Spleen (tissue), 11 donors: ENCODE results near the gene SYNM. TPM values are rescaled to one million over a fixed set of nuclear protein-coding genes. Genes with fewer than 3 reads are reported as not detected.

Experiments used
- DNase-seq: peaks from one replicate; pipeline ENCODE4 v3.0.0-alpha.2; 2020
- H3K27ac ChIP-seq, 8 donors: fragments of 200-600 bp; sonication (generic) in 7 of 8; 1 replicate in 4 of 8; 2 replicates in 4 of 8; pipeline versions ENCODE4 v1.5.0 to v1.8.0; 2016 to 2021; ENCODE audit warnings: inconsistent platforms in 4 of 8, mild to moderate bottlenecking in 4 of 8, moderate library complexity in 1 of 8
- H3K27me3 ChIP-seq, 7 donors: fragments of 200-600 bp; sonication (generic) in 6 of 7; replicated peaks in 1 of 7; 1 replicate in 4 of 7; 2 replicates in 3 of 7; pipeline versions ENCODE4 v1.5.0 to v1.8.0; 2016 to 2021; ENCODE audit warnings: inconsistent platforms in 3 of 7, mild to moderate bottlenecking in 1 of 7
- H3K36me3 ChIP-seq, 6 donors: fragments of 200-600 bp; sonication (generic) in 5 of 6; 1 replicate in 4 of 6; 2 replicates in 2 of 6; pipeline versions ENCODE4 v1.5.0 to v1.8.0; 2016 to 2021; ENCODE audit warnings: inconsistent platforms in 2 of 6
- H3K4me1 ChIP-seq, 6 donors: fragments of 200-600 bp; sonication (generic) in 5 of 6; 1 replicate in 3 of 6; 2 replicates in 3 of 6; pipeline versions ENCODE4 v1.5.0 to v1.8.0; 2016 to 2021; ENCODE audit warnings: inconsistent platforms in 3 of 6
- H3K4me3 ChIP-seq, 8 donors: fragments of 200-600 bp; sonication (generic) in 7 of 8; 1 replicate in 4 of 8; 2 replicates in 4 of 8; pipeline versions ENCODE4 v1.5.0 to v1.8.0; 2016 to 2021; ENCODE audit warnings: inconsistent platforms in 4 of 8, mild to moderate bottlenecking in 4 of 8, moderate library complexity in 2 of 8
- H3K9me3 ChIP-seq, 8 donors: fragments of 200-600 bp; sonication (generic) in 7 of 8; 1 replicate in 4 of 8; 2 replicates in 4 of 8; pipeline versions ENCODE4 v1.5.0 to v1.8.0; 2016 to 2021; ENCODE audit warnings: inconsistent platforms in 4 of 8
- CTCF ChIP-seq, 11 experiments: fragments of 200-600 bp in 7 of 11; fragments of 450-650 bp in 4 of 11; sonication (generic) in 4 of 11; IDR thresholded peaks in 8 of 11; conservative IDR thresholded peaks in 3 of 11; 1 replicate in 7 of 11; 2 replicates in 4 of 11; pipeline versions ENCODE4 v1.4.0 to v1.8.0; 2016 to 2021; ENCODE audit warnings: antibody characterized with exemption in 11 of 11, inconsistent platforms in 4 of 11, mild to moderate bottlenecking in 1 of 11
- POLR2A ChIP-seq, 3 donors: fragments of 450-650 bp; IDR thresholded peaks; one replicate each; pipeline ENCODE4 v1.5.1; 2017; ENCODE audit warnings: antibody characterized with exemption in 3 of 3, mild to moderate bottlenecking in 1 of 3
- POLR2AphosphoS5 ChIP-seq, 3 donors: sonication (generic); formaldehyde crosslinking; IDR thresholded peaks; one replicate each; pipeline ENCODE4 v1.5.1; 2017; ENCODE audit warnings: antibody characterized with exemption in 3 of 3
- WGBS, 5 donors: extraction: QIAGEN DNeasy Blood & Tissue Kit in 3 of 5; methylation state at CpG; one replicate each; pipeline versions ENCODE4 v1.1.5 to v1.1.7; 2013 to 2018; 5-methylcytosine and 5-hydroxymethylcytosine counted together
- intact Hi-C: fragments of 100-400 bp; cut with DNase I; formaldehyde crosslinking; loops from one replicate; pipeline ENCODE4 v1.15.0; 2023; ENCODE audit warnings: low total_unique reads
- polyA plus RNA-seq, 3 donors: library from polyadenylated mRNA; stranded (reverse); fragments of 200-250 nt; gene quantifications; one replicate each; pipeline ENCODE4 v1.2.1, GENCODE V29; 2013
- total RNA-seq, 7 donors: library from RNA; depleted of rRNA in 3 of 7; stranded (reverse); fragments of >200 nt in 3 of 7; fragmentation: NEBNext Ultra II Directional in 4 of 7; extraction: Animal tissue kit (Norgen Biotek cat#: 25700) in 4 of 7; gene quantifications; one replicate each; pipeline versions ENCODE4 v1.1.0 to v1.2.1, GENCODE V29; 2016 to 2021
- donor health status: healthy with polysubstance abuse.
- donor health status: DM: no; HTN: no; CAD: no; lungs with moderate emphysema.
- donor health status: DM: no; HTN: no; CAD: no.
- donor health status: Bipolar disorder and iron deficiency.
- donor health status: healthy.
- donor health status: DM: no; HTN: no; CAD: no.
- donor health status: DM: yes; HTN: yes; CAD: no.

The SYNM gene
- total and polyA plus RNA-seq, 10 donors = 3.3 to 10.7 (median 4.1) TPM

GRCh38 chr15:99101501-99101900 is 3.4 kb upstream of the SYNM start:
- intact Hi-C loops = no loop called here
- TF ChIP-seq POLR2AphosphoS5 (IDR thresholded peaks at IDR 0.05) (no peak), POLR2A (IDR thresholded peaks at IDR 0.05) (no peak), CTCF (IDR thresholded peaks at IDR 0.05 in 8 of 11, conservative IDR thresholded peaks at IDR 0.05 in 3 of 11) (no peak)

GRCh38 chr15:99102332-99103235 is 2.3 kb upstream of the SYNM start:
- DNase-seq = peak; percentile 66
- Histone ChIP-seq H3K4me1 (peaks cover 9 to 42% (median 32%) of the 10 kb centered on the region in 6 donors), H3K36me3 (no peaks in the 10 kb centered on the region), H3K4me3 (no peak overlapping the region), H3K27ac (no peak overlapping the region), H3K27me3 (peaks cover 0 to 93% (median 61%) of the 10 kb centered on the region in 7 donors), H3K9me3 (no peaks in the 10 kb centered on the region)
- TF ChIP-seq POLR2AphosphoS5 (IDR thresholded peaks at IDR 0.05) = no peak
- no peak for TF ChIP-seq POLR2A (IDR thresholded peaks at IDR 0.05)
- TF ChIP-seq CTCF (IDR thresholded peaks at IDR 0.05 in 8 of 11, conservative IDR thresholded peaks at IDR 0.05 in 3 of 11) = no peak
- intact Hi-C loops = no loop called here
- 55 to 74% (median 64%) methylated on average over 9 to 13 of the region's 13 CpGs for WGBS, 5 donors

More at GRCh38 chr15:99101501-99101900, 3.4 kb upstream of the SYNM start:
- Histone ChIP-seq H3K27me3 (peaks cover 0 to 85% (median 59%) of the 10 kb centered on the region in 7 donors), H3K9me3 (no peaks in the 10 kb centered on the region), H3K27ac (no peak overlapping the region), H3K4me3 (no peak overlapping the region), H3K36me3 (no peaks in the 10 kb centered on the region), H3K4me1 (peaks cover 9 to 33% (median 26%) of the 10 kb centered on the region in 6 donors)
- WGBS, 5 donors = 57 to 83% (median 66%) methylated on average over 7 of the region's 7 CpGs
- no peak for DNase-seq

GRCh38 chr15:99103279-99103678 is 1.6 kb upstream of the SYNM start:
- Histone ChIP-seq H3K4me1 (peaks cover 9 to 49% (median 35%) of the 10 kb centered on the region in 6 donors), H3K36me3 (no peaks in the 10 kb centered on the region), H3K9me3 (no peaks in the 10 kb centered on the region), H3K4me3 (no peak overlapping the region), H3K27me3 (peaks cover 0 to 99% (median 61%) of the 10 kb centered on the region in 7 donors), H3K27ac (no peak overlapping the region)
- WGBS, 5 donors = 61 to 94% (median 72%) methylated on average over 2 of the region's 2 CpGs
- TF ChIP-seq POLR2A (IDR thresholded peaks at IDR 0.05) (no peak), POLR2AphosphoS5 (IDR thresholded peaks at IDR 0.05) (no peak), CTCF (IDR thresholded peaks at IDR 0.05 in 8 of 11, conservative IDR thresholded peaks at IDR 0.05 in 3 of 11) (no peak)
- peak; percentile 56 for DNase-seq
- intact Hi-C loops = no loop called here
